HG03039 (cell line): ENCODE data around the gene SYNGR3.

Experiments
- ATAC-seq: cut with Tn5 transposase; IDR thresholded peaks from one replicate; pipeline ENCODE4 v1.9.1; 2021; ENCODE audit warnings: mild to moderate bottlenecking, moderate library complexity; ENCODE audit not compliant: unreplicated experiment

Gene SYNGR3

DNA sequence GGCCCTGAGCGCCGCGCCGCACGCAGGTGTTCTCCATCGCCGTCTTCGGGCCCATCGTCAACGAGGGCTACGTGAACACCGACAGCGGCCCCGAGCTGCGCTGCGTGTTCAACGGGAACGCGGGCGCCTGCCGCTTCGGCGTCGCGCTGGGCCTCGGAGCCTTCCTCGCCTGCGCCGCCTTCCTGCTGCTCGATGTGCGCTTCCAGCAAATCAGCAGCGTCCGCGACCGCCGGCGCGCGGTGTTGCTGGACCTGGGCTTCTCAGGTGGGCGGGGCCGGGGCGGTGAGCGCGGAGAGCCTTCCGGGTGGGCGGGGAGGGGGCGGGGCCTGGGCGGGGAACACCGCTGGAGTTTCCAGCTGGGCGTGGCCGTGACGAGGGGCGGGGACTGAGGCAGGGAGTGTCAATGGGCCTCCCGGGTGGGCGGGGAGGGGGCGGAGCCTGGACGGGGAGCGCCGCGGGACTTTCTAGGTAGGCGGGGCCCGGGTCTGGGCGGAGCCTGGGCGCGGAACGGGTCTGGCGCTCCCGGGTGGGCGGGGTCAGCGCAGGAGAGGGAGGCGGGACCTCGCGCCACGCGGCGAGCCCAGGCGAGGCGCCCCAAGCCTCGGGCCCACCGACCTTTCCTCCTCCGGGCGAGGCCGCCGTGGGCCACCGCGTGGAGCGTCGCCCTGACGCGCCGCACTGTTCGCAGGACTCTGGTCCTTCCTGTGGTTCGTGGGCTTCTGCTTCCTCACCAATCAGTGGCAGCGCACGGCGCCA lies 2.4 kb downstream of the SYNGR3 start:
- ATAC-seq = peak; percentile 42

GRCh38 chr16:1992704-1993317 lies 3.0 kb downstream of the SYNGR3 start:
- ATAC-seq = no peak

GRCh38 chr16:1993731-1994131 lies 4.0 kb downstream of the SYNGR3 start:
- ATAC-seq = no peak

DNA sequence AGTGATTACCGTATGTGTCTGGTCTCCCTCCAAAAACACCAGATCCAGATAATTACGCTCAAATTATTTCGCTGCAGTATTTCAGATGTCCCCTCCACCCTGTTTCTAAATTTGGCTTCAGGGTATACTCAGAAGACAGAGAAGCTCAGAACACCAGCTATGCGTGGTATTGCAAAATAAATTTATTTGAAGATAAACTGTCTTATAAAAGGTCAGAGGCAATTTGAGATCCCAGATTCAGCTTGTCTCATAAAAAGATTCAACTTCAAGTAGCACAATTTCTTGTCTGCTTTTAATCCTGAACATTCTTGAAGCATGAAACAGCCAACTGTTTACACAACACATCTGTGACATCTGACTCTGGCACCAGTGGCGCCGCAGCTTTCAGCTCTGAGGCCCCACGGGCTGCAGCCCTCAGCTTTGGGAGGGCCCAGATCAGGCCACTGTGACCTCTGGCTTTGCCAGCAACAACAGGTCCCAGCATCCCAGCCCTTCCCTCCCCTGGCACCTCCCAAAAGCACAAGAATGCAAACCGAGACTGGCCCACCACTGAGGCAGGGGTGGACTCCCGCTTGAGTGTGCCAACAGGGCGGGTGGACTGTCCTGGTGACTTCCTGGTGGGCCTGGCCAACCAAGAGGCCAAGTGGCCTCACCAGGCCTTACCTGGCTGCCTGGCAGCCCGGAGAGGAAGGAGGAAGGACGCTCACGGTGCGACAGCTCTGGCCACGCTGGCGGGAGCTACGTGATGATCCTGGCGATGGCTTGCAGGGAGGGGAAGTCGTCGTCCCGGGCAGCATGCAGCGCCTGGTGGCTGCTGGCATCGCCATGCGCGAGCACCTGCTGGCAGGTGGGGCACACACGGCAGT lies 8.0 kb downstream of the SYNGR3 start:
- ATAC-seq = no peak

DNA sequence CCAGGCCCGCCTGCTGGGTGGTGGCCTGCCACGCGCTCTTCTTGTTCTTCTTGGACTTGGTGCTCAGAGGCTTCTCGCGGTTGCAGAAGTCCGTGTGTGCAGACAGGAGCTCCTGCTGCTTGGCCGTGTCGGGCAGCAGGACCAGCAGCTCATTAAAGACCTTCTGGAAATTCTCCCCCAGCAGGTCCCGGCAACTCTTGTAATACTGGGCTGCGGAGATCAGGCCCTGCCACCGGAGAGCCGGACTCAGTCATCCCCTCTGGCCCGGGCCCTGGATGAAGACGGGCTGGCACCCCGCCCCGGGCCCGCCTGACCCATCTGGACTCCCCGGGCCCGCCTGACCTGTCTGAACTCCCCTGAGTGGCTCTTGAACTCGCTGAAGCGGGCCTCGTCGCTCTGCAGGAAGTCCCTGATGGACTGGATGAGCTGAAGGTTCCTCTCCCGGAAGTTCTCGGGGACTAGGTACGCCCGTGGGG lies 8.6 kb downstream of the SYNGR3 start:
- no peak for ATAC-seq

- no peak for ATAC-seq
These were observed 9.4 kb downstream of the SYNGR3 start for GRCh38 chr16:1998852-1999801.

- ATAC-seq = no peak
These were observed 10.2 kb downstream of the SYNGR3 start for GRCh38 chr16:1999866-2000514.

DNA sequence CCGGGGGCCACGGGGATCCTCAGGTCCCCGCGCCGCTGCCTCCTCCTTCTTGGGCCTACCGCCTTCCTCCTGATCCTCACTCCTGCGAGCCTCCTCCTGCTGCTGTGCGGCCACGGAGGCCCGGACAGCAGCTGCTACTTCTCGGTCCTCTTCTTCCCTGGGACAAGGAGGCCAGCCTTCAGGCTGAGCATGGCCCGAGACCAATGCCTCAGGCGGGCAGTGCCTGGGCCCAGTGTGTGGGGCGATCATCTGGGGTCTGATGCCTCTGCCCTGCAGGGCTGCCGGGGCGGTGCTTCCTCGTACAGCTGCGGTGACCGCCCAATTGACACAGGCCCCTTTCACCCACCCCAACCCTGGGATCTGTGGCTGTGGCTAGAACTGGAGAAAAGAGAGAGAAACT lies 11.3 kb downstream of the SYNGR3 start:
- ATAC-seq = no peak

DNA sequence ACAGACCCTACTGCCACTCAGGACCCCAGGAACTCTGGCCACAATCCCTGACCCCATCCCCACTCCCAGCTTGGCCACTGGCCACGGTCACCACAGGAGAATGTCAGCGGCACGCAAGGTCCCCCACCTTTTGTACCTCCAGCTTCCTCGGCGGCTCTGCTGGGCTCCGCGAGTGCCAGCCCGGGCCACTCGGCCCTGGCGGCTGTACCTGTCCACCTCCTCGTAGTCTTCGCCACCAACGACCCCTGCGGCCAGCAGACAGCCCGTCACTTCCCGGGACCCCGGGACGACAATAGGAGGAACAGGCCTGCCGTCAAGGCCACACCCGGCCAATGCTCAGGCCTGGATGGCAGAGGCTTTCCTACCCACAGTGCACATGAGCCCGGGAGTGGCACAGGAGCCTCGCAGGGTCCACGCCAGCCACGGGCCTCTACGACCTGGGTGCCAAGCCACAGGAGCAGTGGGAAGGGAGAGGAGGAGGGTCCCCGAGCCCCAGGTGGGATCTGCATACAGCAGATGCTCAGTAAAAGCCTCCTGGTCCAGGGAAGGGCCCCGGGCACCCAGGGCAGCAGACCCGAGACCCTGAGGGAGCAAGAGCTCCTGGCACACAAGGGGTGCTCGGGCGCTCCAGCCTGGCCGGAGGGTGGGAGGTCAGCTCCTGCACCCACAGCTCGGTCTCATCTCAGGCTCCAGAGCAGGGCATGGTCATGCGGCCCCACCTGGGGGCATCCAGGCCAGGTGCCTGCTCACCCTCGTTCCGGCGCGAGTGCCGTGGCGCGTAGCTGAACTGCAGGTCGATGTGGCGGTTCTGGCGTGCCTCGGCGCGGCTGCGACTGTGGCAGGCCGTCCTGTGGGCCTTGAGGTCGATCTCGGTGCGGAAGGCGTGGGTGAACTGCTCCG lies 11.9 kb downstream of the SYNGR3 start:
- no peak for ATAC-seq

DNA sequence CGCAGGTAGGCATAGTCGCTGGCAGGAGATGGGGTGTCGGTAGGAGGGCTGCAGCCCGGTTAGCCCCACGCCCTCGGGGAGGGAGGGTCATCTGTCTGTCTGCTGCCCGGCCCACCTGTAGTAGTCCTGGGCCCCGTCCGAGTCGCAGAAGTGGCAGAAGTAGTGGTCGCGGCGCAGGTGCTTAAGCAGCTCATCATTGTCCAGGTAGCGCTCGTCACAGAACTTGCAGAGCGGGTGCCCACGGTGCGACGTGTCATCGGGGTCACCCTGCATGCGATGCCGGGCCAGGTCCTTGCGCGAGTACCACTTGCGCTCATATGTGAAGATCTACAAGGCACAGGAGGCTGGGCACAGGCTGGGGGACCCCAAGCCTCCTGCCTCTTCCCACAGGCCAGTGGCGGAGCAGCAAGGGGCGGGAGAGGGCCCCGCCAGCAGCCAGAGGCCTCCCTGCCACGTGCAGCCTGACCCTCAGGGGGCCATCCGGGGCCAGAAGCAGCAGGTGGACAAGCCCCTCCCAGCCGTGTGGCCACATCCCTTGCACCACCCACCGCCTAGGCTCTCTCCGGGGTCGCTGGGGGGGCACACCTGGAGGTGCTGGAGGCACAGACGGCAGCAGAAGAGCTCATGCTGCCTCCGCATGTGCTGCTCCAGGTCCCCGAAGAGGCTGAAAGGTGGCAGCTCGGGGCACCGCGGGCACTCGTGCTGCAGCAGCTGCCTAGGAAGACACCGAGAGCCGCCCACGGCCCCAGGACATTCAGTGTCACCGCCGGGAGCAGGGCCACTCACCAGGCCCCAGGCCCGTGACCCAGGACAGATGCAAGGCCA lies 12.8 kb downstream of the SYNGR3 start:
- ATAC-seq = no peak

DNA sequence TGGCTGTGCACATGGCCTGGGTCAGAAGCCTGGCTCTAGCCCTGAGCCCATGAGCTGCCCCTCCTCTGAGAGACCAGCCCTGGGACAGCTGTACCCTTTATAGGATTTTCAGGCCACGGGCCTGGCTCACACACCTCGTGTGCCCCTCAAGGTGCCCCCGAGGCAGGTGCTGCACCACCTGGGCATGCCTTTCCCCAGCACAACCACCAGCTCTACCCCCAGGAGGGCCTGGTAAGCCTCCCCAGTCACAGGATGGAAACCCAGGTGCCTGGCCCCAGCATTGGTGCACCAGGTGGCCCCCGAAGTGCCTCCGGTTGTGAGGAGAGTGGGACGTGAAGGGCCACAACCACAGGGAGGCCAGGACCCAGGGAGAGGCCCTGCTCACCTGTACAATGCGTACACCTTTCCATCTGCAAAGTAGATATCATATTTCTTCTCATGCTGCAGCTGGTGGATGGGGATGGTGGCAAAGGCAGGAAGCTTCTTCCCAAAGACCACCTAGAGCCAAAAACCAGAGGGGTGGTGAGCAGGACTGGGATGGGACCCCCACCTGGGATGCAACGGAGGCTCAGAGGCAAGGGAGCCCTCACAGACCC lies 13.6 kb downstream of the SYNGR3 start:
- no peak for ATAC-seq

DNA sequence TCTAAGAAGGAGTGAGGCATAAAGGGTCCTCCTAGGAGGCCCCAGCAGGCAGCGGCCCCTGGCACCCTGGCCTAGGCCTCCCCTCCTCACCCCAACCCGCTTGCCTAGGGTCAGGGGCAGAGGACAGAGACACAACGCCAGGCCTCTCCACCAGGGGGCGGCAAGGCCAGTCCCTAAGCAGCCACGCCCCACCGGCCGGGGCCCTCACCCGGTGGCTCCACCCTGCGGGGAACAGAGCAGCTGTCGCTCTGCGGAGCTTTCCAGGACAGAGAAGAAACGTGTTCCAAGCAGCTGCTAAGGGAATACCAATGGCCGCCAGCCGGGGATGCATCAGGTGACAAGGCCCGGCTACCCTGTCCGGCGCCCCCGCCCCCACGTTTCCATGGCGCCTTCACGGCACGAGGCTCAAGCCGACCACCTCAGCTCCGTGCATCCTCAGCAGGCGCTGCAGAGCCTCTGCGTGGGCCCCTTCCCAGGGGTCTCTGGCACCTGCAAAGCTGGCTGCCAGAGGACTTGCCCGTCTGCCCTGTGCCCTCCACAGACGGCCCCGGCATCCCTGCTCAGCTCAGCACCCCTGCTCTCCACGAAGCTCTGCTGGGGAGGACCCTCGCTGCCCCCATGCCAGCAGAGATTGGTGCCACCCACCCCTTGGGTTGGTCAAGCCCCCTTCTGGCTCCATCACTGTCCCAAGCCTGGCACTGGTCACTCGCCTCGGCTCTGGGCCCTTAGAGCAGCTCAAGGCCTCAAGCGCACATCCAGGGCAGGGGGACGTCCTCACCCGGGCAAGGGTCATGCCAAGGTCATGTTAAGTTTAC lies 14.3 kb downstream of the SYNGR3 start:
- ATAC-seq = no peak

GRCh38 chr16:2004795-2005517 lies 15.2 kb downstream of the SYNGR3 start:
- ATAC-seq = no peak

GRCh38 chr16:2005646-2006045 lies 15.9 kb downstream of the SYNGR3 start:
- ATAC-seq = no peak

GRCh38 chr16:2006317-2006716 lies 16.5 kb downstream of the SYNGR3 start:
- ATAC-seq = no peak
